H9 (cell line): Measurements from ENCODE around the gene ANXA4. TPM values are rescaled to one million over a fixed set of nuclear protein-coding genes. Genes with fewer than 3 reads are reported as not detected.

ENCODE experiments used
- DNase-seq: peaks from one replicate; pipeline ENCODE4 v3.0.0-alpha.2; 2017
- H2AFZ ChIP-seq: one replicate; pipeline ENCODE4 v1.6.1; 2013; ENCODE audit warnings: mild to moderate bottlenecking, low read length, control low read depth, moderate library complexity
- H2AK5ac ChIP-seq: 2 replicates; pipeline ENCODE4 v1.6.1; 2013; ENCODE audit warnings: low read length, control low read depth, mixed read lengths; ENCODE audit not compliant: insufficient read length
- H2BK120ac ChIP-seq: one replicate; pipeline ENCODE4 v1.6.1; 2013; ENCODE audit warnings: low read depth, mild to moderate bottlenecking, low read length, control low read depth, inconsistent platforms; ENCODE audit not compliant: poor library complexity, severe bottlenecking
- H2BK12ac ChIP-seq: 2 replicates; pipeline ENCODE4 v1.6.1; 2013; ENCODE audit warnings: low read length, control low read depth, mixed read lengths, low read depth; ENCODE audit not compliant: insufficient read length
- H2BK15ac ChIP-seq: 2 replicates; pipeline ENCODE4 v1.6.1; 2013; ENCODE audit warnings: low read depth, low read length, control low read depth
- H2BK20ac ChIP-seq: one replicate; pipeline ENCODE4 v1.6.1; 2013; ENCODE audit warnings: low read depth, mild to moderate bottlenecking, low read length, control low read depth, inconsistent platforms; ENCODE audit not compliant: poor library complexity, severe bottlenecking
- H2BK5ac ChIP-seq: 2 replicates; pipeline ENCODE4 v1.6.1; 2013; ENCODE audit warnings: low read length, control low read depth, mixed read lengths; ENCODE audit not compliant: insufficient read length
- H3K14ac ChIP-seq: 2 replicates; pipeline ENCODE4 v1.6.1; 2013; ENCODE audit warnings: low read length, control low read depth; ENCODE audit not compliant: insufficient read depth
- H3K18ac ChIP-seq: 2 replicates; pipeline ENCODE4 v1.6.1; 2013; ENCODE audit warnings: low read depth, mild to moderate bottlenecking, mixed read lengths, low read length, control low read depth; ENCODE audit not compliant: insufficient read length
- H3K23ac ChIP-seq: 2 replicates; pipeline ENCODE4 v1.6.1; 2013; ENCODE audit warnings: low read length, control low read depth, mixed read lengths, low read depth; ENCODE audit not compliant: insufficient read length
- H3K23me2 ChIP-seq: 2 replicates; pipeline ENCODE4 v1.6.1; 2013; ENCODE audit warnings: low read depth, mild to moderate bottlenecking, mixed read lengths, low read length, control low read depth; ENCODE audit not compliant: insufficient read length, poor library complexity, severe bottlenecking
- H3K27ac ChIP-seq: 2 replicates; pipeline ENCODE4 v1.5.1; 2013; ENCODE audit warnings: low read length, control low read depth, mixed read lengths, low read depth; ENCODE audit not compliant: insufficient read length
- H3K27me3 ChIP-seq: 2 replicates; pipeline ENCODE4 v1.6.1; 2013; ENCODE audit warnings: low read length, control low read depth, inconsistent platforms; ENCODE audit not compliant: insufficient read depth
- H3K4ac ChIP-seq: 2 replicates; pipeline ENCODE4 v1.6.1; 2013; ENCODE audit warnings: low read depth, mild to moderate bottlenecking, control low read depth, inconsistent platforms, low read length, moderate library complexity
- H3K4me1 ChIP-seq: 2 replicates; pipeline ENCODE4 v1.6.1; 2013; ENCODE audit warnings: low read length, control low read depth, inconsistent platforms; ENCODE audit not compliant: insufficient read depth
- H3K4me2 ChIP-seq: 2 replicates; pipeline ENCODE4 v1.6.1; 2013; ENCODE audit warnings: low read length, control low read depth, mixed read lengths; ENCODE audit not compliant: insufficient read length, insufficient read depth
- H3K56ac ChIP-seq: 2 replicates; pipeline ENCODE4 v1.6.1; 2013; ENCODE audit warnings: low read depth, mild to moderate bottlenecking, mixed read lengths, low read length, control low read depth; ENCODE audit not compliant: insufficient read length
- H3K79me1 ChIP-seq: 2 replicates; pipeline ENCODE4 v1.6.1; 2013; ENCODE audit warnings: low read depth, mild to moderate bottlenecking, moderate library complexity, low read length, control low read depth, inconsistent platforms; ENCODE audit not compliant: insufficient read depth, poor library complexity, severe bottlenecking
- H3K79me2 ChIP-seq: 2 replicates; pipeline ENCODE4 v1.6.1; 2013; ENCODE audit warnings: low read length, control low read depth, inconsistent platforms; ENCODE audit not compliant: insufficient read depth
- H3K9ac ChIP-seq: 2 replicates; pipeline ENCODE4 v1.6.1; 2013; ENCODE audit warnings: low read length, control low read depth, mixed read lengths; ENCODE audit not compliant: insufficient read length; ENCODE audit errors: extremely low read depth
- H3K9me3 ChIP-seq: one replicate; pipeline ENCODE4 v1.6.1; 2013; ENCODE audit warnings: low read depth, low read length, inconsistent platforms; ENCODE audit not compliant: control insufficient read depth
- H3T11ph ChIP-seq: one replicate; pipeline ENCODE4 v1.6.1; 2013; ENCODE audit warnings: mild to moderate bottlenecking, low read length, control low read depth, inconsistent platforms
- H4K20me1 ChIP-seq: one replicate; pipeline ENCODE4 v1.6.1; 2013; ENCODE audit not compliant: control insufficient read depth, insufficient read length, insufficient read depth
- H4K5ac ChIP-seq: 2 replicates; pipeline ENCODE4 v1.6.1; 2013; ENCODE audit warnings: low read depth, mild to moderate bottlenecking, mixed read lengths, low read length, control low read depth; ENCODE audit not compliant: insufficient read length
- H4K8ac ChIP-seq: replicated peaks from 2 replicates; pipeline ENCODE4 v1.6.1; 2013; ENCODE audit warnings: low read length, control low read depth, mixed read lengths, low read depth; ENCODE audit not compliant: insufficient read length
- H4K91ac ChIP-seq: 2 replicates; pipeline ENCODE4 v1.6.1; 2013; ENCODE audit warnings: low read depth, mild to moderate bottlenecking, moderate library complexity, mixed read lengths, low read length, control low read depth; ENCODE audit not compliant: insufficient read length
- H3K27ac Mint-ChIP-seq, 3 experiments: 2 replicates in 2 of 3; 3 replicates in 1 of 3; pipeline ENCODE4 v1.8.0; 2020 to 2021; ENCODE audit warnings: mixed read lengths in 3 of 3, mild to moderate bottlenecking in 1 of 3, moderate library complexity in 1 of 3
- H3K27me3 Mint-ChIP-seq: 2 replicates; pipeline ENCODE4 v1.8.0; 2021; ENCODE audit warnings: low read depth, mild to moderate bottlenecking, moderate library complexity, mixed read lengths
- H3K36me3 Mint-ChIP-seq, 3 experiments: 2 replicates in 2 of 3; 3 replicates in 1 of 3; pipeline ENCODE4 v1.8.0; 2020 to 2021; ENCODE audit warnings: low read depth in 3 of 3, mixed read lengths in 3 of 3; ENCODE audit not compliant: insufficient read depth in 1 of 3
- H3K4me1 Mint-ChIP-seq, 2 experiments: 2 replicates each; pipeline ENCODE4 v1.8.0; 2020; ENCODE audit warnings: mixed read lengths in 2 of 2
- H3K4me3 Mint-ChIP-seq, 2 experiments: 2 replicates in 1 of 2; 3 replicates in 1 of 2; pipeline ENCODE4 v1.8.0; 2020 to 2021; ENCODE audit warnings: mild to moderate bottlenecking in 2 of 2, mixed read lengths in 2 of 2, moderate library complexity in 1 of 2
- H3K9me3 Mint-ChIP-seq, 2 experiments: 2 replicates in 1 of 2; 3 replicates in 1 of 2; pipeline ENCODE4 v1.8.0; 2020; ENCODE audit warnings: mild to moderate bottlenecking in 2 of 2, mixed read lengths in 2 of 2, moderate library complexity in 1 of 2
- WGBS: extraction: QIAGEN DNeasy Blood & Tissue Kit; methylation state at CpG from one replicate; pipeline ENCODE4 v1.1.7; 2013; ENCODE audit warnings: missing lambda C conversion rate, low lambda C conversion rate, mixed read lengths; ENCODE audit not compliant: insufficient read length; ENCODE audit errors: extremely low coverage; 5-methylcytosine and 5-hydroxymethylcytosine counted together
- total RNA-seq: library from RNA; stranded (reverse); gene quantifications from 2 replicates; pipeline ENCODE4 v1.2.1, GENCODE V29; 2021
- TF ChIP-seq, protein P1 (sequence below): fragments of 200-600 bp; sonication (generic); conservative IDR thresholded peaks from 3 replicates; pipeline ENCODE4 v1.8.0; 2021; ENCODE audit warnings: antibody characterized with exemption, mild to moderate bottlenecking

ANXA4 gene
- total RNA-seq, 1 experiment from 2014 or later = 14.4 TPM

DNA sequence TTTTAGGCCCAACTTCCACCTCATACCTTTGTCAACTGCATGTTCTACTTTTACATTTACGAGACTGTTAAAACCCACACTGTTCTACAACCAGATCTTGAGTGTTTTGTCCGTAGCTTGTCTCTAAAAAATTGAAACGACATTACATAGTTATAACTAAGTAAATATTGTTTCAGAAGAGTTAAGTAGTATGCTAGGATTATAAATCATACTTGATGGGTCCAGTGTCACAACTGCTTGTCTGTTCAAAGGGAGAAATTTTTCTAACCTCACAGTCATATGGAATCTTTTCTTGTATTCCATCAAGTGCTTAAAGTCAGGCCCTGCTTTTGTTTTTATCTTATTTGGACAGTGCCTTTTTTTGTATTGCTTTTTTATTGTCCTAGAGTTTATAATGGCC lies 91.8 kb downstream of the ANXA4 start:
- H3K79me2 ChIP-seq = peaks cover 12% of the 10 kb centered on the region; the same call in 1 of the 2 replicates
- Mint-ChIP-seq H3K9me3 (no peaks in the 10 kb centered on the region), H3K27me3 (no peaks in the 10 kb centered on the region)

More for the DNA sequence above, 91.8 kb downstream of the ANXA4 start:
- no peak overlapping the region for H2BK12ac ChIP-seq
- no peak overlapping the region for H4K91ac ChIP-seq
- Mint-ChIP-seq H3K4me3 (no peak overlapping the region), H3K4me1 (peaks cover 10 to 16% of the 10 kb centered on the region in 2 experiments), H3K36me3 (peaks cover 4 to 24% (median 14%) of the 10 kb centered on the region in 3 experiments; a peak in 5 of 7 replicates), H3K27ac (no peak overlapping the region)
- no peaks in the 10 kb centered on the region for H3K27me3 ChIP-seq
- no peak overlapping the region for H2BK20ac ChIP-seq
- no peak overlapping the region for H4K5ac ChIP-seq
- H3K9me3 ChIP-seq = no peaks in the 10 kb centered on the region
- no peak overlapping the region for H4K8ac ChIP-seq
- H3K27ac ChIP-seq = no peak overlapping the region
- no peaks in the 10 kb centered on the region for H4K20me1 ChIP-seq
- no peak overlapping the region for H2BK120ac ChIP-seq
- H3T11ph ChIP-seq = no peak overlapping the region
- H3K56ac ChIP-seq = no peak overlapping the region
- TF ChIP-seq, protein P1, sequence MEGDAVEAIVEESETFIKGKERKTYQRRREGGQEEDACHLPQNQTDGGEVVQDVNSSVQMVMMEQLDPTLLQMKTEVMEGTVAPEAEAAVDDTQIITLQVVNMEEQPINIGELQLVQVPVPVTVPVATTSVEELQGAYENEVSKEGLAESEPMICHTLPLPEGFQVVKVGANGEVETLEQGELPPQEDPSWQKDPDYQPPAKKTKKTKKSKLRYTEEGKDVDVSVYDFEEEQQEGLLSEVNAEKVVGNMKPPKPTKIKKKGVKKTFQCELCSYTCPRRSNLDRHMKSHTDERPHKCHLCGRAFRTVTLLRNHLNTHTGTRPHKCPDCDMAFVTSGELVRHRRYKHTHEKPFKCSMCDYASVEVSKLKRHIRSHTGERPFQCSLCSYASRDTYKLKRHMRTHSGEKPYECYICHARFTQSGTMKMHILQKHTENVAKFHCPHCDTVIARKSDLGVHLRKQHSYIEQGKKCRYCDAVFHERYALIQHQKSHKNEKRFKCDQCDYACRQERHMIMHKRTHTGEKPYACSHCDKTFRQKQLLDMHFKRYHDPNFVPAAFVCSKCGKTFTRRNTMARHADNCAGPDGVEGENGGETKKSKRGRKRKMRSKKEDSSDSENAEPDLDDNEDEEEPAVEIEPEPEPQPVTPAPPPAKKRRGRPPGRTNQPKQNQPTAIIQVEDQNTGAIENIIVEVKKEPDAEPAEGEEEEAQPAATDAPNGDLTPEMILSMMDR = no peak
- no peak overlapping the region for H2BK5ac ChIP-seq
- H2AFZ ChIP-seq = no peak overlapping the region
- no peak overlapping the region for H3K23ac ChIP-seq
- H3K9ac ChIP-seq = no peak overlapping the region
- no peak overlapping the region for H3K4me2 ChIP-seq
- H3K14ac ChIP-seq = no peak overlapping the region
- no peak overlapping the region for H2BK15ac ChIP-seq
- H3K23me2 ChIP-seq = peaks cover 7% of the 10 kb centered on the region
- WGBS = no CpG with 5 or more reads among the region's 3 CpGs
- no peak overlapping the region for H3K4ac ChIP-seq
- no peak for DNase-seq
- H2AK5ac ChIP-seq = no peak overlapping the region
- no peaks in the 10 kb centered on the region for H3K4me1 ChIP-seq
- no peak overlapping the region for H3K18ac ChIP-seq
- H3K79me1 ChIP-seq = peaks cover 7% of the 10 kb centered on the region
